ENCODE data around the gene KLHDC1.
"Not testable (repeated sequence)": the region's sequence is repeated elsewhere in the genome, so short reads cannot be mapped to it uniquely, and the experiment has no call there.

The KLHDC1 gene

DNA sequence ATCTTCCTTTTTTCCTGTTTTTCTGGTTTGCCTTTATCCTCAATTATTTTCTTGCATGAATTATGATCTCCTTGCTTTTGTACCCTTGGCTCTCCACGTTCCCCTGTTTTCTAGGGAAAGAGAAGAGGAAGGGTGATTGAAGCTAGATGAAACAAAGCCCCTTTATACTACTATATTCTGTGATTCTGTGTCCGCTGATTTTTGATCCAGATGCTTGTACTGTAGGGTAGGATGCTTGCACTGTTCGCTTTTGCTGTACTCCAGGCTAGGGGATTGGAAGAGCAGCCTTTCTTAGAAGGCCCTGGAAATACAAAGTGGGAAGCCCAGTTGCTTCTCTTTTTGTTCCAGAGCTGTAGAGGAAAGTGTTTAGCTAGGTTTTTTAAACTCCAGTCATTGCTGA lies 40.0 kb downstream of the KLHDC1 start:
- DNase-seq = no peak

DNA sequence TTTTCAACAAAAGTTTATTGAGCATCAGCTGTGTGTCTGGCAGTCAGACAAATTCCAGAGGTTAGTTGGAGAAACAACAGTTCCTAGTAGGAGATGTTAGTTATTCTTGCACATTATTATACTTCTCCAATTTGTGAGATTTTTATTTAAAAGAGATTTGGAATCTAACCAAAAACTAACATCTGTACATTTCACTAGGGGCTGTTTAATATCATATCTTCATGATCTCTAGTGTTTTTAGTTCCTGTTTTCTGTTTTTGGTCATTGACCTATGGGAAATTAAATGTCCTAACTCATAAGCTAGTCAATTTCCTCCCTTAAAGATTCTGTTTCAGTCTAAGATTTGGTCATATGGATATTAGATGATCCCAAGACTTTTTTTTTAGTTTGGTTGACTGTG lies 40.9 kb downstream of the KLHDC1 start:
- DNase-seq = no peak

DNA sequence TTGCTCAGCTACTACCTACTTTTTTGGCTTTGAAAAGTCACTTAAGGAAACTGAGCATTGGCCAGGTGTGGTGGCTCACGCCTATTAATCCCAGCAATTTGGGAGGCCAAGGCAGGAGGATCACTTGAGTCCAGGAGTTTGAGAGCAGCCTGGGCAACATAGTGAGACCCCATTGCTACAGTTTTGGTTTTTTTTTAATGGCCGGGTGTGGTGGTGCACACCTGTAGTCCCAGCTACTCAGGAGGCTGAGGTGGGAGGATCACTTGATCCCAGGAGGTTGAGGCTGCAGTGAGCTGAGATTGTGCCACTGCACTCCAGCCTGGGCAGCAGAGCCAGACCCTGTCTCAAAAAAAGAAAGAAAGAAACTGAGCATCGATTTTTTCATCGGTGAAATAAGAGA lies 42.7 kb downstream of the KLHDC1 start:
- DNase-seq = not testable (repeated sequence)

DNA sequence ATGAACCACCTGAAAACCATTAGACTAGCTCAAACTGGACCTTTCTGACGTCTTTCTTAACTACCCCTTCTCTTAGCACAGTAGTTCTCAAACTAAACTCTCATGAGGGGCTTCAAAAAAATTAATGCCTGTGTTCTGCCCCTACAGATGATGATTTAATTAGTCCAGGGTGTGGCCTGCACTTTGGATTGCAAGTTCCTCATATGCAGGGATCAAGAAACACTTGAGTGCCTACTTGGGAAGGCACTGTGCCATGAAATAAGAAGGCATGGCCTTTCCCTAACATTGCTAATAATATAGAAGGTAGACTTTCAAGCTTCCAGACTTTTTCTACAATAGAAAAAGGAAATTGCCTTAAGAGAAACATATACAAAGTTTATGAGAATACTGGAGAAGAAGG lies 52.3 kb downstream of the KLHDC1 start:
- DNase-seq = no peak

DNA sequence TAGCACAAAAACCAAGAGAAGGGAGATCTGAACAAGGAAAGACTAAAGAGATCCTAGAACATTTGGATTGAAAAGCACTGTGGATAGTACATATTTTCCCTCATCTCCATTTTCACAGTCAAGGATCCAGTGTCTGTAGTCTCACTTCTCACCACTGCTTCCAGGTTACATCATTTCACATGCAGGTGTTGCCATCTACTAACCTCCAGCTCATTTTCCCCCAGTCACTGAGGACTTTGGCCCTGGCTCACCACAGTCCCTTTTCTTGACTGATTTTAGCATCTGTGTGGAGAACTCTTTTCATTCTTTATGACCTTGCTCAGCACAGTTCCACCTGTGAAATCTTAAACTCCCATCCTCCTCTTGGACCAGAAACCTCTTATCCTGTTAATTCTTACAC lies 53.6 kb downstream of the KLHDC1 start:
- not testable (repeated sequence) for DNase-seq

DNA sequence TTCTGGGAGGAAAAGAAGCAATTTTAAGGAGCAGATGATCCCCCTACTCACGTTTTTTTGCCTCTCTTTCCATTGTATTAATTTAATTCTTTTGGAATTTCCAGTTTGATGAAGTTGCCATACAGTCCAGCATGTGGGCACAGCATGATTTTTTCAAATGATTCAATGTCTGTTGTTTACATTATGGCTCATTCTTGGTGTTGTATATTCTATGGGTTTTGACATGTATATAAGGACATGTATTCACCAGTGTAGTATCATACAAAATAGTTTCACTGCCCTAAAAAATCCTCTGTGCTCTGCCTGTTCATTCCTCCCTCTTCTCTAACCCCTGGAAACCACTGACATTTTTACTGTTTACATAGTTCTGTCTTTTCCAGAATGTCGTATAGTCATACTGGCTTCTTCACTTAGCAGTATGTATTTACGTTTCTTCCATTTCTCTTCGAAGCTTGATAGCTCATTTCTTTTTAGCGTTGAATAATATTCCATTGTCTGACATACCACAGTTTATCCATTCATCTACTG lies 61.7 kb downstream of the KLHDC1 start:
- DNase-seq = no peak

DNA sequence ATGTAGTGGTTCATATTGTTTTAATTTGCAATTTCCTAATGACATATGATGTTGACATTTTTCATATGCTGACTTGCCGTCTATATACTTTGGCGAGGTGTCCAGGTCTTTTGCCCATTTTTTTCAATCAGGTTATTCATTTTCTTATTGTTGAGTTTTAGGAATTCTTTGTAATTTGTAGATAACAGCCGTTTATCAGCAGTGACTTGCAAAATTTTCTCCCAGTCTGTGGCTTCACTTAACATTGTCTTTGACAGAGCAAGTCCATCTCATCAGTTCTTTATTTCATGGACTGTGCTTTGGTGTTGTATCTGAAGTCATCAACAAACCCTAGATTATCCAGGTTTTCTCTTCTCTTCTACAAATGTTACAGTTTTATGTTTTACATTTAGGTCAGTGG lies 62.5 kb downstream of the KLHDC1 start:
- DNase-seq = no peak

DNA sequence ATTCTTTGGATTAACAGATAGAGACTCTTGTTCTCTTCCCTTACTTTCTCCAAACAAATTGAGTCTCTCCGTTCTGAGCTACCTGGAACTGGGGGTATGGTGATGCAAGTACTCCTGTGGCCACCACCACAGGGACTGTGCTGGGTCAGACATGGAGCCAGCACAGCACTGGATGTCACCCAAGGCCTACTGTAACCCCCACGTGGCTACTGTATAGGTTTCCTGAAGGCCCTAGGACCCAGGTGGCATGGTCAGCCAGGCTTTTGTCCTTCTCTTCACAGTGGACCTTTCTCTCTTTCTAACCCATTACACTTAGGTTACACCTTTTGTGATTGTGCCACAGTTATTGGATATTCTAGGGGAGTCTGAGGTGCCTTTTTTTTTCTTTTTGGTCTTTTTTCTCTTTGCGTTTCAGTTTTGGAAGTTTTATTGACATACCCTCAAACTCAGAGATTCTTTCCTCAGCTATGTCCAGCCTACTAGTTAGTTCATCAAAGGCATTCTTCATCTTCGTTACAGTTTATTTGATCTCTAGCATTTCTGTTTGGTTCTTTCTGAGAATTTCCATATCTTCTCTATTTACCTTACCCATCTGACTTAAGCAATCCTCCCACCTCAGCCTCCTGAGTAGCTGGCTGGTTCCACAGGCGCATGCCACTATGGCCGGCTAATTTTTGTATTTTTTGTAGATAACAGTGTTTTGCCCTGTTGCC lies 69.1 kb downstream of the KLHDC1 start:
- no peak for DNase-seq

DNA sequence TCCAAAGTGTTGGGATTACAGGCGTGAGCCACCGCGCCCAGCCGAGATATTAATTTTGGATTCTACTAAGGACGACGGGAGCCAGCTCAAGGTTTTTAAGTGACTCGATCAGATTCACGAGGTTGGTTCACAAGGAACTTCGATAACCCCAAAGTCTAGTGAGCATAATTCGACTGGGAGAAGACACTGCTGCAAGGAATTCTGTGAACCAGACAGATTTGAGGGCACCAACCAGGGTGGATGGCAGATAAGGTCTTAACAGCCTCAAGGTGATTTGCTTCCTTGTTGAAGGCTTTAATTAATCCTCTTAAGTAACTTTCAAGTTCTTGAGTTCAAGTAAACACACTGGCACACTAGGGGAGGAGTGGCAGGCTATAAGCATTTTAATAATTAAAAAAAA lies 73.9 kb downstream of the KLHDC1 start:
- DNase-seq = no peak

DNA sequence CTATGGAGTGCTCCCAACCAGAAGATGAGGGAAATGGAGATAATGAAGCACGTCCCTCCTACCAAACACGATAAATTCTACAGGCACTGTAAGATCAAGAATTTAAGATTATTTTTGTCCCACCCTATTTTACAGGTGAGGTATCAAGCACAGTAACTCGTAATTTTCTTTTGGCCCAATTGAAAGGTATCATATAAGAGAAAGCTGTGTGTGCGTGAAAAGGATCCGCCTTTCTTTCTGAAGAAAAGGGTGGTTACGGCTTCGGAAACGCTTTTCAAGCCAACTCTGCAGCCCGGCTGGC lies 74.3 kb downstream of the KLHDC1 start:
- no peak for DNase-seq

DNA sequence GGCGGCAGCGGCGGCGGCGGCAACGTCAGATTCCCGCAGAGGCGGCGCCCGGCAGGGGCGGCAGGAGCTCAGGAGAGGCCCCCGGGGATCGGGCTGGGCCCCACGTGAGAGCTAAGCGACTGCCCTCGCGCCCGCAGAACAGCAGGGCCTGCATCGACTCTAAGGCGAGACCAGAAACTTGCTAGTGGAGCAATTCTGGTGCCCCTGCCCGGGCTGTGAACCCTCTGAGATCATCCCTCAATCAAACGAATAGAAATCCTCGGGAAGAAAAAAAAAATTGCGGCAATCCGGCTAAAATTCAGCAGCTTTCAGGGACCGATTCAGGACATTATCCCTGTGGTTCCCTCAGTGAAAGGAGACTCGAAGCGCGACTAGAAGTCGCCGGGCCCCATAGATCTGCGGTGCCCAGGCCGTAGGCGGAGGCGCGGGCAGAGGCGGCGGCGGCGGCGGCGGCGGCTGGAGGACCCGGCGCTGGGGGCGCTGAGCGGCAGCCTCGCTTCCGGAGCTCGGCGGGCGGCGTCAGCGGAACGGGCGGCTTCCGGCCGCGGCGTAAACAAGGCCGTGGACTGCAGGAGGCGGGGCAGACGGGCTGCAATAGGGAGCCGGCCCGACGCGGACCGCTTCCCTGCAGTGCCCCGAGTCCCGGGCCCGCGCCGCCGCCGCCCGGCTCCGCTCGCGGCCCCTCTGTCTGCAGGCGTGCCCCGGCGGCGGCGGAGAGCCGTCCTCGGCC lies 74.8 kb downstream of the KLHDC1 start, which contains the start of gene KLHDC2:
Gene KLHDC2, plus strand, starts transcription at position 583 of the 730 bp plus-strand sequence. CDS start 316 bp downstream, outside the sequence.
- peak; percentile 89 for DNase-seq

DNA sequence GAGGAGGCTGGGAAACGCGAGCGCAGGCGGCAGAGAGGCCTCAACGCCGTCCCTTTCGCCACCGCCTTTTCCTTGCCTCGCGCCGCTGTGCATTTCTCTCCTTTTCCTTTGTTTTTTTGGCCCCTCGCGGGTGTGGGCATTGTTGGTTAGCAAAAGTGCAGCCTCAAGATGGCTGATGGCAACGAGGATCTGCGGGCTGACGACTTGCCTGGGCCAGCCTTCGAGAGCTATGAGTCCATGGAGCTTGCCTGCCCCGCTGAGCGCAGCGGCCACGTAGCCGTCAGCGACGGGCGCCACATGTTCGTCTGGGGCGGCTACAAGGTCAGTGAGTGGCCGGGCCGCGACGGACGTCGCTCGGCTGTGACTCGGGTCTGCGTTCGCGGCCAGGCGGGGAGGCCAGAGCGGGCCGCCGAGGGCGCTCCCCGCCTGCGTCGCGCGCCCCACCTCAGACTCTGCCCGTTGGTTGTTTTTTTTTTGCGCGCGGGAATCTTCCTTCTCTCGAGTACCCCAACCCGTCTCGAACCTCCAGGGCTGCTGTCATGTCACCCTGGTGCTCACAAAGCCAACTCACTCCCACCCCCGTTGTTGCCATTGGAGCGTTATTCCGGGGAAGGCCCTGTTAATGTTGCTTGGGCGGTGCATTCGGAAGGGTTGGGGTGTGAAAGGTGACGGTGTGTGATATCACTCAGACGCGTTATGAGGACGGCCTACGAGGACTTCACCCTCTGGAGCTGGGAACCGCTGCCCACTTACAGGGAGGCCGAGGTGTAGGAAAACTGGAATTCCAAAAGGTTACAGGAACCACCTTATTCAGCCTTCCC lies 75.6 kb downstream of the KLHDC1 start:
- peak; percentile 73 for DNase-seq

DNA sequence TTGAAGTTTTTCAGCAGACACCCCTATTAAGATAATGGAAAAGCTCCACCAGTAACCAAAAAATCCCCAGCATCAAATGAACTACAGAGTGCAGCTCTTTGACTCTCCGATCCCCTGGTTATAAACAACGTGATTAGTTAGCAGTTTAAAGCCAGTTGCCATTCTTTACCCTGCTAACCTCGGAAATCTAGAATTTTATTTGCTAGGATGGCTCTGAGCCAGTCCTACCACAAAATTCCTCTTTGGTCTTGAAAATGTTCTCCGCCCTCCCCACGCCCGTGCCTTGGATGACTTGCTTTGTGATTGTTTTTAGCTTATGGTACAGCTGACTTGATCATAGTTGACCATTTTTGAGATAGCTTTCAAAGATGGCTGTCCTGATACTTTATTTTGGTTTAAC lies 76.3 kb downstream of the KLHDC1 start:
- DNase-seq = no peak

DNA sequence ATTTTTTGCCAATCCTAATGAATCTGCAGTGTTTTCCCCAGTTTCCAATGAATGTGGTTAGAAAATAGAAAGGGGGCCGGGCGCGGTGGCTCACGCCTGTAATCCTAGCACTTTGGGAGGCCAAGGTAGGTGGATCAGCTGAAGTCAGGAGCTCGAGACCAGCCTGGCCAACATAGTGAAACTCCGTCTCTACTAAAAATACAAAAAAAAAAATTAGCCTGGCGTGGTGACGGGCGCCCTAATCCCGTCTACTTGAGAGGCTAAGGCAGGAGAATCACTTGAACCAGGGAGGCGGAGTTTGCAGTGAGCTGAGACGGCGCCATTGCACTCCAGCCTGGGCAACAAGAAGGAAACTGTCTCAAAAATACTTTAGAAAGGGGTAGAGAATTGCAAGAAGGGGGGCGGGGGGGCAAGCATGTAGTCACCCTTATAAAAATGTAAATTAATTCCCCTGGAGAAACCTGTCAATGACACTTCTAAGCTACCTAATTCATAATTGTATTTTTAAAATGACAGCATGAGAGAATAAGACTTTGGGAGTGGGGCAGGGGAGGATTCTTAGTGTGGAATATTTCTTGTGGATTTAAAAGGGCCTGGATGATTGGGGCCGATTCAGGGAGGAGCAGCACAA lies 76.8 kb downstream of the KLHDC1 start:
- no peak for DNase-seq

DNA sequence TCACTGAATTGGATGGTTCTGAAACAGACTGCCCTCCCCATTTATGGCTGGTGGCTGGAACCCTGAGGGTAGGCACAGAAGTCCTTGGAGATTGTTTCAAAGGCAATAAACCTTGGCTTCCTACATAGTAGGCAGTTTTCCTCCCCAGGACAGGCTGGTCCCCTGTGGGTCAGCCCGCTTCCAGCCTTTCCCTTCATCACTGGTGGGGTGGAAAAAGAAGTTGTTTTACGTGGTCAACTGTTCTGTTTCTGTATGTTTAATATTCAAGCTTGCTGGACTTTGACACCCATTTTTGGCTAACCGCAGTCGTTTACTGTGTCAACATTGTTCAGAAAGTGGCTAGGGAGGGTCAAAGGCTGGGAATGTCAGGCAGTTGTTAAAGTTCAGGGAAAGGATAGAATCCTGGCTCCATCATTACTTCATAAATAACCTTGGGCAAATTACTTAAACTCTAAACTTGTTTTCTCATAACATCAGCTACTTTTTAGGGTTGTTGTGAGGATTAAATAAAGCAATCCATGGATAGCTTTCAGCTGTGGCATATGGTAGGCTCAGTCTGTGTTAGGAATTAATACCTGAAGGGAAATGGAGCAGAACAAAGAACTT lies 77.4 kb downstream of the KLHDC1 start:
- no peak for DNase-seq

DNA sequence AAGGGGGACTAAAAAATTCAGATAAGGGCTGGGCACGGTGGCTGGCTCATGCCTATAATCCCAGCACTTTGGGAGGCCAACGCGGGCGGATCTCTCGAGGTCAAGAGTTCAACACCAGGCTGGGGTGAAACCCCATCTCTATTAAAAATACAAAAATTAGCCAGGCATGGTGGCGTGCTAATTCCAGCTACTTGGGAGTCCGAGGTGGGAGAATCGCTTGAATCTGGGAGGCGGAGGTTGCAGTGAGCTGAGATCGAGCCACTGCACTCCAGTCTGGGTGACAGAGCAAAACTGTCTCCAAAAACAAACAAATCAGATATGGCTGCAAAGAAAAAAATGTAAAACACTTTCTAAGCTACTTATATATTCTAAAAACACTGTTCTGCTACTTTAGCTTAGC lies 78.8 kb downstream of the KLHDC1 start:
- DNase-seq = not testable (repeated sequence)

DNA sequence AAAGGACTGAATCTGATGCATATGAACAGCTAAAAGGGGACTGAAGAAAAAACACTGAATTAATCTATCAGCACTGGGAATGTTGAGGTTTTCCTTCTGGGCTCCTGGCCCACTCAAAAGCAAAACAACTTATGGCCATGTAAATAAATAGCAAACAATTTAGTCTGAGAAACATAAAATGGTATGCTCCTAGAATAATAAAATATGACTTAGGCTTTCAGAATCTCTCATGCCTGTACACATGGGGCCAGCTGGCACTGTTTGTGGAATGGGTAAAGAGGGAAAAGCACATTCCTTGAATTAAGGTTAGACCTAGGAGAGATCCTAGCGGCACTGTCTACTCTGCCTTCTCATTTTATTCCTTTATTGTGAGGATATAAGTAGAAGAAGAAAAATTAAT lies 81.2 kb downstream of the KLHDC1 start:
- DNase-seq = no peak

DNA sequence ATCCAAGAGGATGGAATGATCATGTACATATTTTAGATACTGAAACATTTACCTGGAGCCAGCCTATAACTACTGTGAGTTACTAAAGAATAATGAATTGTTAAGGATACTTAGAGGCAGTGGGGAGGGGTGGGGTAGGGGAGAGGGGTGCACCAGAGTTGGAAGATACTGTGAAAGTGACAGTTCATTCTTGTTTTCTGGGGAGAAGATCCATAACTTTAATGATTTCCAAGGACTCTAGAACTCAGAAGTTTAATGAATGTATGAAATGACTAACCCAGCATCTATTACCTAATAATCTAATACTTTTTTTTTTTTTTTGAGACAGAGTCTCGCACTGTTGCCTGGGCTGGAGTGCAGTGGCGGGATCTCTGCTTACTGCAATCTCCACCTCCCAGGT lies 85.5 kb downstream of the KLHDC1 start:
- no peak for DNase-seq

DNA sequence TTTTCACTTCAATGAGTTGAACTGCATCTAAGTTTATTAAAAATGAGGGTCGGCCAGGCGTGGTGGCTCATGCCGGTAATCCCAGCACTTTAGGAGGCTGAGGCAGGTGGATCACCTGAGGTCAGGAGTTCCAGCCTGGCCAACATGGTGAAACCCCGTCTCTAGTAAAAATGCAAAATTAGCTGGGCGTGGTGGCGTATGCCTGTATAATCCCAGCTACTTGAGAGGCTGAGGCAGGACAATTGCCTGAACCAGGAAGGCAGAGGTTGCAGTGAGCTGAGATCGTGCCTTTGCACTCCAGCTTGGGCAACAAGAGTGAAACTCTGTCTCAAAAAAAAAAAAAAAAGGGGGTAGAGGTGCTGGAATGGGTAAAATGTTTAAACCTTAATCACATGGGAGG lies 88.1 kb downstream of the KLHDC1 start:
- DNase-seq = not testable (repeated sequence)

DNA sequence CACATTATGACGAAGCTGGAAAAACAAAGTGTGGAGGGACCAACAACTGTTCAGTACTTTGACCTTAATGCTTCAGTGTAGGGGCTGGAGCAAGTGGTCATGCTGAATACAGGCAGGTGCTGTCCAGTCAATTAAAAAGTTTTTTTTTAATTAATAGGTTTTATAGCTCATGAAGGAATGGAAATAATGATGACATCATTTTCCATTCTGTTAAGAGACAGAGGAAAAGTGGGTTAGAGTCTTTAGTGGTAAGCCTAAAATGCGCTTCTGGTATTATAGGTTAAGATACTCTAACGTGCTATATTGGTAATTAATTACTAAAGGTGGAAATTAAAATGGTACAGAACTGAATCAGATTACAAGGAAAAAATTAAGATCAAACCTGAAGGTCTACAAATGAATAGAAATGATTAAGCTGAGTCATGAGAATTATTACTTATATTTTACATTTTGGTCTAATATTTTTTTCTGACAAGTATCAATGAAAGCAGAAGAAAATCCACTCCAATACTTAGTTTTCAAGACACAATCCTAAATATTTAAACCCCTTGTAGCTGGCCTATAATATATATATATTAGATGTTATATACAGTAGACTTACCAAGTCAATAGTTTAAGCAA lies 90.6 kb downstream of the KLHDC1 start:
- no peak for DNase-seq

DNA sequence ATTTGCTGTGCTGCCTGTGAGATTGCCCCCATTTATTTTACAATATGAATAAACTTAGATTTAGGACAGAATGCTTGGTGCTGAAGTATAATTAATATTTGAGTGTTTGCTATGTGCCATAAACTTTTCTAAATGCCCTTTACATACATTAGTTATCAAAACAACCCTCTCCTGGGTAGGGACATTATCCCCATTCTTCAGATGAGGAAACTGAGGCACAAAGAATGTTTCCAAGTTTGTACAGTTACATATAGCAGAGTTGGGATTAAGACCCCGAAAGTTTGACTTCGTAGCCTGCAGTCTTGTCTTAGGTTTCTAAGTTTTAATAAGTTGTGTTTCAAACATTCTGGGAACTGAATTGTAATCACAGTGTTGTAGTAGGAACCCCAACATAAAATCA lies 93.4 kb downstream of the KLHDC1 start:
- no peak for DNase-seq

DNA sequence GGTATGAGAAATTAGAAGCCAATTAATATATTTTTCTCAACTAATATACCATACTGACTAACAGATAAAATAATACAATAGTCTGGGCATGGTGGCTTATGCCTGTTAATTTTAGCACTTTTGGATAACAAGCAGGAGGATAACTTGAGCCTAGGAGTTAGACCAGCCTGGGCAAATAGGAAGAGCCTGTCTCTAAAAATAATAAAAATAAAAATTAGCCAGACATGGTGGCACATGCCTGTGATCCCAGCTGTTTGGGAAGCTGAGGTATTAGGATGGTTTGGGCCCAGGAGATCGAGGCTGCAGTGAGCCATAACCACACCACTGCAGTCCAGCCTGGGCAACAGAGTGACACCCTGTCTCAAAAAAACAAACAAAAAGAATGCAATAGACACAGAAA lies 99.7 kb downstream of the KLHDC1 start:
- DNase-seq = no peak

Measured in stimulated activated CD4-positive, alpha-beta T cell treated with anti-CD3 and anti-CD28 coated beads, Interleukin-4, amount 100 ng/mL, for 1 hour (primary cell).